DMS79 (cell line): ENCODE results near the gene DLEC1.
"Not testable (repeated sequence)": the region's sequence is repeated elsewhere in the genome, so short reads cannot be mapped to it uniquely, and the experiment has no call there.

Experiments used
- DNase-seq: peaks from one replicate; lab custom pipeline; 2025; lab: John Stamatoyannopoulos, UW

The DLEC1 gene

GRCh38 chr3:38040401-38040800 is 1.4 kb downstream of the DLEC1 start:
- DNase-seq, result no peak

GRCh38 chr3:38043486-38043885 is 4.5 kb downstream of the DLEC1 start:
- no peak for DNase-seq

GRCh38 chr3:38046027-38046426 is 7.0 kb downstream of the DLEC1 start:
- DNase-seq, result no peak

GRCh38 chr3:38046821-38047220 is 7.8 kb downstream of the DLEC1 start:
- no peak for DNase-seq

- DNase-seq, result no peak
Observed at GRCh38 chr3:38047896-38048295, 8.9 kb downstream of the DLEC1 start.

- DNase-seq, result no peak
Observed at GRCh38 chr3:38049358-38050126, 10.5 kb downstream of the DLEC1 start.

- no peak for DNase-seq
Observed at GRCh38 chr3:38051131-38051530, 12.1 kb downstream of the DLEC1 start.

- not testable (repeated sequence) for DNase-seq
Observed at GRCh38 chr3:38053286-38053685, 14.3 kb downstream of the DLEC1 start.

GRCh38 chr3:38053813-38054498 is 14.9 kb downstream of the DLEC1 start:
- not testable (repeated sequence) for DNase-seq

GRCh38 chr3:38054499-38055001 is 15.5 kb downstream of the DLEC1 start:
- DNase-seq, result no peak

- no peak for DNase-seq
Observed at GRCh38 chr3:38059148-38059547, 20.1 kb downstream of the DLEC1 start.

GRCh38 chr3:38059591-38059990 is 20.6 kb downstream of the DLEC1 start:
- DNase-seq, result no peak

- DNase-seq, result no peak
Observed at GRCh38 chr3:38062809-38063208, 23.8 kb downstream of the DLEC1 start.

GRCh38 chr3:38064453-38064852 is 25.4 kb downstream of the DLEC1 start:
- DNase-seq, result not testable (repeated sequence)

GRCh38 chr3:38067508-38068233 is 28.7 kb downstream of the DLEC1 start:
- DNase-seq, result no peak

- no peak for DNase-seq
Observed at GRCh38 chr3:38070013-38070412, 31.0 kb downstream of the DLEC1 start.

- not testable (repeated sequence) for DNase-seq
Observed at GRCh38 chr3:38077073-38077472, 38.1 kb downstream of the DLEC1 start.

GRCh38 chr3:38082296-38082695 is 43.3 kb downstream of the DLEC1 start:
- not testable (repeated sequence) for DNase-seq

- not testable (repeated sequence) for DNase-seq
Observed at GRCh38 chr3:38083254-38083653, 44.2 kb downstream of the DLEC1 start.

- no peak for DNase-seq
Observed at GRCh38 chr3:38083871-38084333, 44.9 kb downstream of the DLEC1 start.

- no peak for DNase-seq
Observed at GRCh38 chr3:38084334-38085310, 45.6 kb downstream of the DLEC1 start.
